GM19025 (cell line): ENCODE data around the gene ALPI.
"Not testable (repeated sequence)": the region's sequence is repeated elsewhere in the genome, so short reads cannot be mapped to it uniquely, and the experiment has no call there.

Source experiments
- ATAC-seq: cut with Tn5 transposase; IDR thresholded peaks from one replicate; pipeline ENCODE4 v1.9.1; 2021; ENCODE audit warnings: mild to moderate bottlenecking, low read depth, moderate library complexity; ENCODE audit not compliant: unreplicated experiment

Gene ALPI

DNA sequence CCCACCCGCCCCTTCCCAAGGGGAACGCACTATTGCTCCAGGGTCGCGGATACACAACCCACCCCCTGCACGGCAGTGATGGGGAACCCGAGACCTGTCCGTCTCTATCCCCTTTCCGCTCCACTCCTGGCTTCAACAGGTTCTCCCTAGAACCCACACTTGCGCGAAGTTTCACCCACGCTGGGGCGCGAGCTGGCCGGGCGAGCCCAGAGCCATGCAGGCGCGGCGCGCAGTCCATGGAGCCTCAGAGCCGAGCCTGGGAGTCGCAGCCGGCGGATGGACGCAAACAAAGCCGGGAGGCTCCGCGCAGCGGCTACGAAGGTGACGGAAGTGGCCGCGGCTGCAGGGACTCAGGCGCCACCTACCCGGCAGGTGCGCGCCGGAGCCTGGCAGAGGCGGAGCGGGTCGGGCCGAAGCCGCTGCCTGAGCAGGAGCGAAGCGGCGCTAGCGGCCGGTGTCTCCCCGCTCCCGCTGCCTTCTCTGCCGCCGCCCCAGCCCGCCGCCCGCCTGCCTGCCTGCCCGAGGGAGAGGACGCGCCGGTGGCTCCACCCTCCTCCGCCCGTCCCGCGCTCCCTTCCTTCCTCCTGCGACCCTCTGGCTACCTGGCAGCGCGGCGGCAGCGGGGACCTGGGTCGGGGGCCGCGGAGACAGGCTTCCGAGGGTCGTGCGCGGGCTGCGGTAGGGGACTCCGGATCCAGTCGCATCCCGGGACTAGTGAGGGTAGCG, 35.3 kb upstream of the ALPI start:
- ATAC-seq, result no peak

DNA sequence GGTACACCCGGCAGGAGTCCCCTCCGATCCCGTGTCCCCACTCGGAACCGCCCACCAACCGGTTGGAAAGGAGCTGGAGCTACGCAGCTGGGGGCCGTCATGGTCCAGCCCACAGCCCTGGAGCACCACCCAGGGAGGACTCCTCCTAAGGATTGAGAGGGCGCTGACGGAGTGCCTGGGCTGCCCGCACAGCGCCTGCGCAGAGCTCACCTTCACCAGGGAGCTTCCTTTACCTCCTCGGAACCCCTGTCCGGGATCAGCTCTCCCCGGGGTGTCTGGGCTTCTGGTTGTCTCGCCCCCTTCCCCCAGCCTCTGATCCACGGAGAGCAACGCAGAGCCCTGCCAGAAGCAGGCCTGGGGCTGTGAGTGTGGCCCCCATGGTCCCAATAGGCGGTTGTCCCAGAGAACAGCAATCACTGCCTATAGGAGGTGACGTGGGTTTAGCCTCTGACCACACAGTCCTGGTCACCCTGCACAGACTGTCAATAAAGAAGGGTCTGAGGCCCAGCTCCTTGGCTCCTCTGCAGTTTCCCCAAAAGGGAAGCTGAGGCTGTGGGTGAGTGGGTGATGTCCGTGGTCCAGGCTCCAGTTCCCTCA, 34.7 kb upstream of the ALPI start:
- no peak for ATAC-seq

- ATAC-seq, result no peak
These were observed 33.9 kb upstream of the ALPI start for GRCh38 chr2:232422051-232422450.

DNA sequence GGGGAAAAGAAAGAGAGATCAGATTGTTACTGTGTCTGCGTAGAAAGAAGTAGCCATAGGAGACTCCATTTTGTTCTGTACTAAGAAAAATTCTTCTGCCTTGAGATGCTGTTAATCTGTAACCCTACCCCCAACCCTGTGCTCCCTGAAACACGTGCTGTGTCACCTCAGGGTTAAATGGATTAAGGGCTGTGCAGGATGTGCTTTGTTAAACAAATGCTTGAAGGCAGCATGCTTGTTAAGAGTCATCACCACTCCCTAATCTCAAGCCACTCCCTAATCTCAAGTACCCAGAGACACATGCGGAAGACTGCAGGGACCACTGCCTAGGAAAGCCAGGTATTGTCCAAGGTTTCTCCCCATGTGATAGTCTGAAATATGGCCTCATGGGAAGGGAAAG, 33.0 kb upstream of the ALPI start:
- ATAC-seq, result not testable (repeated sequence)

- ATAC-seq, result not testable (repeated sequence)
These were observed 32.5 kb upstream of the ALPI start for GRCh38 chr2:232423407-232423806.

DNA sequence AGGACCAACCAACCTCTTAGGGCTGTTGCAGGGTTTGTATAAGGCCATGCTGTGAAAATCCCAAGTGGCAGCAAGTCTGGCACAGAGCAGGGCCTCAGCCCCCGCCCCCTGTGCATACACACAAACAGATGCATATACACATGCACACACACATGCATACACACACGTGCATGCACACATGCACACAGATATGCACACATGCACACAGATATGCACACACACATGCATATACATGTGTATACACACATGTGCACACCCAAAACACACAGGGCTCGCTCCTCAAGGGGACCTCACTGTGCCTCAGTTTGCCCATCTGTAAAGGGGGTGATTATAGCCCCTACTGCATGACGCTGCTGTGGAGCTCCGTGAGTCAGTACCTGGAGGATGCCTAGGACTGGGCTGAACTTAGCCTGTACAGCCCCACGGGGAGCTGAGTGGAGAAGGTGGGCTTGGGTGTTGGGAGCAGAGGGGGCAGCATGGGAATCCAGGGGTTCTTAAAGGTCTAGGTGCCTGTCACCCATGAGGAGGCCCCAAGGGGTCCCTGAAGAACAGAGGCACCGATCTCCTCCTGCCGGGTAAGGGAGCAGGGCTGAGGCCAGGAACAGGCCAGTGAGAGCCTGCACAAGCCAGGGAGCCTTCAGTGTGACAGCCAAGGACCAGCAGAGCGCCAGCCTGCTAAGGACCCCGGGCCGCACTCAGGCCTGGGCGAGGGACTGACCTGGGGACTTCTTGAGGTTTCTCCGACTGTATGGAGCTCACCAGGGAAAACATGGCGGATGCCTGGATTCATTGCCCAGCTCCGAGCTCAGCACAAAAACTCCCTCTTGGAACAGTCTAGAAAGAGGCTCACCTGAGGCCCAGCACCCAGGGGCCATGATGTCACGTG, 24.0 kb upstream of the ALPI start:
- ATAC-seq, result no peak

GRCh38 chr2:232432598-232433184, 23.3 kb upstream of the ALPI start:
- ATAC-seq, result no peak

DNA sequence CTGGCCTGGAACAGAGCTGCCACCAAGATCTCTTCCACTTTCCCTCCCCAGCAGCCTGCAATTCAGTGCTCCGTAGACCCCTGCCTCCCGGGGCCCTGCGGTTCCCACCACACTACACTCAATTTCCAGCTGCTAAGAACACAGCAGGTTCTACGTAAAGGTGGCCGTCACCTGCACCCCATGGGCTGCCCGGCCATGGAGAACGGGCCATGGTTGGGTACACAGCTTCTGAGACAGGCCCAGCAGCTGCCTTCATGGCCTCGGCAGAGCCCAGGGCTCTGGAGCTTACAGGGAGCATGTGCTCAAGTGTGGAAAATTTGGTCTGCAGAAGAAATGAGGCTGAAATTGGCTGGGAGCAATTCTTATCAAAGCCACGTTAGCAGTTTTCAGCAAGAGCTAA, 22.3 kb upstream of the ALPI start:
- not testable (repeated sequence) for ATAC-seq

GRCh38 chr2:232434091-232434490, 21.9 kb upstream of the ALPI start:
- ATAC-seq, result no peak

DNA sequence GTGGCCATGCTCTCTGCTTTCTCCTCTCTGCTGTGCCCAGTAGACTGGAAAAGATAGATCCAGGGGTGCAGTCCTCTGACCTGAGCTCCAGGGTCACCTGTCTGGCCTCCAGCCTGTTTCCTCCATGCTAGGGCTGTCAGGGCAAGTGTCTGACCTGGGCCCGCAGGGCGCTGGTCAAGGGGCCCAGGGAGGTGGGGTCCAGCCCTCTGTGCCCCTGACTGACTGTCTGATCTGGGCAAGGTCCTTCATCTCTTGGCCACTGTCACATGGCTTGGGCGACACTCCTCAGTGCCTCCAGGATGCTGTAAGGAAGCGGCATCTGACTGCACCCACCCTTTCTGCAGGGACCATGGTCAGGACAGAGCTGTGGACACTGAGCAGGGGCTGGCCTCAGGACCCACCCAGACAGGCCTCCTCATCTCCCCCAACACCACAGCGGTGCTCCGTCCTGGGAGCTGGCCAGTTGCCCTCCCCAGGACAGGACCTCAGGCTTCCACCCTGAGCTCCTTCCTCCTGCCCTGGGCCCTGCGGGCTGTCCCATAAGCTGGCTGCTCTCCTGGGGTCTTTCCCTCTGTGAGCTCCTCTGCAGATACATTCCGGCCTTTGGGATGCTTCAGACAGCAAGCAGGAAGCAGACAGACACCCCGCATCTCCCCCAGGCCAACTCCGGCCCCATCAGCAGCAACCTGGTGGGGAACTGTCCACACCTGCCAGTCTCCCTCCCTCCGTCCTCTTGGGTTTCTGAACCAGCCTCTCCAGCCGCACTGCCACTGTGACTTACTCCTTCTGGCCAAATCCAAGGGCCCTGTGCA, 21.2 kb upstream of the ALPI start:
- no peak for ATAC-seq

- ATAC-seq, result no peak
These were observed 20.6 kb upstream of the ALPI start for GRCh38 chr2:232435375-232435648.

DNA sequence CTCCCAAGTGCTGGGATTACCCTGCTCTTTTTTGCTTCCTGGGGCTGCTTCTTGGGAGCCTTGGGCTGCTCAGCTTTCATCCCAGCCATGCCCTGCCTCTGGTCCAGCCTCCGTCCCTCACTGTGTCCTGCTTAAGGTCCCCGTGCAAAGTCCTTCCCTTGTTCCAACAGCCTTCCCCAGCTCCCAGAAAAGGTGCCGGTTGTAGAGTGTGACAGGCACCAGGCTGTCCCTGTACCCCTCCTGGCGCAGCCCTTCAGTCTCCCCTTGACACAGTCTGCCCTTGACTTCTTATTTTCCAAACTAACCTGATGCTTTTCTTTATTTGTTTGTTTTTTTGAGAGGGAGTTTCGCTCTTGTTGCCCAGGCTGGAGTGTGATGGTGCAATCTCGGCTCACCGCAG, 20.1 kb upstream of the ALPI start:
- ATAC-seq, result no peak

- no peak for ATAC-seq
These were observed 19.4 kb upstream of the ALPI start for GRCh38 chr2:232436381-232437194.

- no peak for ATAC-seq
These were observed 18.8 kb upstream of the ALPI start for GRCh38 chr2:232437195-232437571.

DNA sequence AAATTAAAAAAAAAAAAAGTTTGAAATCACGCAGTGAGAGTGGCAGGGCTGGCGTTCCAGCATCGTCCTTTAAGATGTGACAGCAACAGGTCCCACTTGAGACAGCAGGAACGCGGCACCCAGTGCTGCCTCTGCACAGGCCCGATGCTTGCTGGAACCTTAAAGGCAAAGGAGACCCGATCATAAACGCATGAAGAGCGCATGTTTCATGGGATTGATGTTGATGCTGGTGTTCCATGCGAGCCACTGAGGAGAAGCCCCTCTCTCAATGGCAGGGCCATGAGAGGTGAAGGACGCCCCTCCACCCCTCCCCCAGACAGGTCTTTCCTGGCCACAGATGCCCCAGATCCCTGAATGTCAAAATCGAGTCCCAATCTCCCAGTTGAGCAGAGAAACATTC, 17.9 kb upstream of the ALPI start:
- ATAC-seq, result no peak

DNA sequence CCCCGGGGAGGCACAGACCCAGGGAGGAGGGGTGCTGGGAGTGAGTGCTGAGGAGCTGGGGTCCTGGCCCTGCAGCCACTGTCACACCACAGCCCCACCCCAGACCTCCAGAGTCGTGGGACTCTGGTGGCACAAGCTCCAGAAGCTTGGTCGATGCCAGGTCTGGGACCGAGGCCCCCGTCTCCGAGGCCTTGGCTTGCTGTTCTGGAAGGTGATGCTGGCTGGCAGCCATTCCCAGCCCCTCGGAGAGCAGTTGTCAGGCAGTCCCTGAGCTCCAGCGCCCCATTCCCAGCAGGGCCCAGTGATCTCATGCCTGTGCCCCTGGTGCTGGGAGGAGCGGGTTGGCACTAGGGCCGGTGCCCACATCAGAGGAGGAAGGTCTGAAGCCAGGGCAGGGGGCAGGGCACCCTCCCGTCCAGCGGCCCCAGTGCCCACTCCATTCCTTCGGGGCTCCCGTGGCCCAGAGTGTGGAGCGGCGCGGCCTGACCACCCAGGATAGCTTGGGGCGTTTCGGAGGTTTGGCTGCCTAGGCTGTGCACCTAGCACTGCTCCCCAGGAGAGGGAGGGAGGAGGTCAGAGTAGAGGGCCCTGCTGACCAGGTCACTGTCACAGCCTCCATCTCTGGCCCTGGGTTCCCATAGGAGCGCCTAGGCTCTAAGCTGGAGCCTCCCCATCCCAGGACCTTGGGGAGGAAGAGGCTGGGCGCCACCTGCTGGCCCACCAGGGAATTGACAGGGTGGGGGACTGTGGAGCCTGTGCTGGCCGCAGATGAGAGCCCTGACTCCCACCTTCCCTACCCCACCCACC, 16.8 kb upstream of the ALPI start:
- no peak for ATAC-seq

GRCh38 chr2:232439758-232440135, 16.2 kb upstream of the ALPI start:
- no peak for ATAC-seq

GRCh38 chr2:232440220-232441018, 15.5 kb upstream of the ALPI start:
- peak; percentile 72 for ATAC-seq
